Kidney epithelial cell (primary cell): ENCODE data around the gene CHRNB1. TPM values are rescaled to one million over a fixed set of nuclear protein-coding genes. Genes with fewer than 3 reads are reported as not detected.

Experiments used
- DNase-seq: peaks from one replicate; pipeline ENCODE4 v3.0.0-alpha.2; 2010; ENCODE audit warnings: low read depth
- H3K27me3 ChIP-seq: 2 replicates; pipeline ENCODE4 v1.6.0; 2011; ENCODE audit warnings: low read length; ENCODE audit not compliant: control insufficient read depth, insufficient read depth
- H3K36me3 ChIP-seq: 2 replicates; pipeline ENCODE4 v1.5.1; 2011; ENCODE audit warnings: low read length; ENCODE audit not compliant: control insufficient read depth, insufficient read depth
- H3K4me3 ChIP-seq: 2 replicates; pipeline ENCODE4 v1.5.1; 2011; ENCODE audit warnings: low read depth, mild to moderate bottlenecking, control low read depth, low read length
- CTCF ChIP-seq: IDR thresholded peaks from 2 replicates; pipeline ENCODE4 v1.5.1; 2011; ENCODE audit warnings: mild to moderate bottlenecking, moderate library complexity, low read length, control low read depth, inconsistent platforms; ENCODE audit not compliant: insufficient read depth, poor library complexity, severe bottlenecking
- total RNA-seq: library from RNA; depleted of rRNA; stranded (reverse); fragments of >200 nt; gene quantifications from 2 replicates; pipeline ENCODE4 v1.2.3, GENCODE V29; 2015

The CHRNB1 gene
- total RNA-seq, 1 donor from 2014 or later = 21.6 TPM

GRCh38 chr17:7429722-7430121 lies 15.1 kb upstream of the CHRNB1 start:
- Histone ChIP-seq H3K4me3 (no peak overlapping the region), H3K27me3 (no peaks in the 10 kb centered on the region), H3K36me3 (no peaks in the 10 kb centered on the region)
- TF ChIP-seq CTCF = no peak
- no peak for DNase-seq

- no peak for TF ChIP-seq CTCF
- no peaks in the 10 kb centered on the region for H3K27me3 ChIP-seq
- no peaks in the 10 kb centered on the region for H3K36me3 ChIP-seq
- no peak for DNase-seq
- no peak overlapping the region for H3K4me3 ChIP-seq
Measured at GRCh38 chr17:7431231-7431630, 13.6 kb upstream of the CHRNB1 start.

- TF ChIP-seq CTCF = no peak
- Histone ChIP-seq H3K27me3 (no peaks in the 10 kb centered on the region), H3K36me3 (no peaks in the 10 kb centered on the region), H3K4me3 (no peak overlapping the region)
- DNase-seq = no peak
Measured at GRCh38 chr17:7432296-7432695, 12.6 kb upstream of the CHRNB1 start.

- TF ChIP-seq CTCF = peak; percentile 48
Measured at GRCh38 chr17:7435676-7436555, 8.9 kb upstream of the CHRNB1 start.

GRCh38 chr17:7436556-7437368 lies 8.1 kb upstream of the CHRNB1 start:
- Histone ChIP-seq H3K4me3 (peak overlapping the region; percentile 73), H3K27me3 (peaks cover 2% of the 10 kb centered on the region), H3K36me3 (no peaks in the 10 kb centered on the region)
- DNase-seq = no peak
- peak; percentile 64 for TF ChIP-seq CTCF

More at GRCh38 chr17:7435676-7436555, 8.9 kb upstream of the CHRNB1 start:
- Histone ChIP-seq H3K4me3 (peak overlapping the region; percentile 73), H3K36me3 (no peaks in the 10 kb centered on the region), H3K27me3 (peaks cover 2% of the 10 kb centered on the region)
- no peak for DNase-seq
